GM19025 (cell line): ENCODE results near the gene VSTM5.
"Not testable (repeated sequence)": the region's sequence is repeated elsewhere in the genome, so short reads cannot be mapped to it uniquely, and the experiment has no call there.

Experiments used
- ATAC-seq: cut with Tn5 transposase; IDR thresholded peaks from one replicate; pipeline ENCODE4 v1.9.1; 2021; ENCODE audit warnings: mild to moderate bottlenecking, low read depth, moderate library complexity; ENCODE audit not compliant: unreplicated experiment

Gene VSTM5, protein sequence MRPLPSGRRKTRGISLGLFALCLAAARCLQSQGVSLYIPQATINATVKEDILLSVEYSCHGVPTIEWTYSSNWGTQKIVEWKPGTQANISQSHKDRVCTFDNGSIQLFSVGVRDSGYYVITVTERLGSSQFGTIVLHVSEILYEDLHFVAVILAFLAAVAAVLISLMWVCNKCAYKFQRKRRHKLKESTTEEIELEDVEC

DNA sequence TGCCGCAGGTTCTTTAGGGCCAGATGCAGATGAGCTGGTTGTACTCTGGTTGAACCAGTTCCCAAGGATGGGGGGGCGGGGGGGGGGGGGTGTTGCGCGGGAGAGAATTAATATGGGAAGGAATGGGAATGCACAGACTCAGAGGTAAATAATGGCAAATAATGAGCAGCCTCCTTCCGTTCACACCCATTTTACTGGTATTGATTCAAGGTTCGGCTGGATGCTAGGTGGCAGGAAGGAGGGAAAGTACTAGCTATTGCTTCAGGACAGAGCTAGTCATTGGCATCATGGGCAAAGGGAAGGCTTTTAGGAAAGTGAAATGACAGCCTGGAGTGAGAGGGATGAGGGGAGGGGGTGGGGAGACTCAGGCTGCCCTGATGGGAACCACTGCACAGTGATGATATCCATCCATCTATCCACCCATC is at the start of gene VSTM5:
VSTM5 (minus strand) TSS at position 25 of the 425 bp plus-strand sequence. CDS start 116 bp downstream, outside the sequence.
- no peak for ATAC-seq

DNA sequence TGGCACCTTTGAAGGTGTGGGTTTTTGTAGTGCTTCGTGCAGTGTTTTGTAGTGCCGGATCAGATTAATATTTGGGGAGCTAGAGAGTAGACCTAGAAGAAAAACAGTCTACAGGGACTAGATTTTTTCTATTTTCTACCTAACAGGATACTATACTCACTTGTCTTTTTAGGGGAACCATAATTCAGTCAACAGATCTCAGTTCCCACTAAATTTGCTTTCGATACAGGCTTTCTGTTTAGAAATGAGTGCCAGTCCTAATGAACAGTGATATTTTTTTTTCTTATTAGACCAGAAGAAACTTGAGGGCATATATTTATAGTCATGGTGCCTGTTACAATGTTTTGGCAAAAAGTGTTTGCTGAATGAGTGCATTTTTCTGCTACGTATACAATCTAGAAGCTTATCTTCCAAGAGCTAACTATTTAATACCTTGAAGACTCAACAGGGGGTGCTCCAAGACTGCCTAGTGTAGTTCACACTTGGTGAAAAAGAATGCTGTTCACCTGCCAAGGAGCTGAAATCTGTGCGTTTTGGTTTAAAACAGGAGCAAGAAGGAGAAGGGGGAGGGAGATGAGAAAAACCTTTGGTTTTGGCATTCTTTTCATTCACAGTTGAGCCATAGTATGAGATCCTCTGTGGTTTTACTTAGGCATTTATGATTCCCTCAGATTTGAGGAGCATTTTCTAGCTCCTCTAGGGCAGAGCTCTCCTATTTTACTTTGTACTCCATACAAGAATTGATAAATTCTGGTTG is 44.9 kb upstream of the VSTM5 start:
- no peak for ATAC-seq

DNA sequence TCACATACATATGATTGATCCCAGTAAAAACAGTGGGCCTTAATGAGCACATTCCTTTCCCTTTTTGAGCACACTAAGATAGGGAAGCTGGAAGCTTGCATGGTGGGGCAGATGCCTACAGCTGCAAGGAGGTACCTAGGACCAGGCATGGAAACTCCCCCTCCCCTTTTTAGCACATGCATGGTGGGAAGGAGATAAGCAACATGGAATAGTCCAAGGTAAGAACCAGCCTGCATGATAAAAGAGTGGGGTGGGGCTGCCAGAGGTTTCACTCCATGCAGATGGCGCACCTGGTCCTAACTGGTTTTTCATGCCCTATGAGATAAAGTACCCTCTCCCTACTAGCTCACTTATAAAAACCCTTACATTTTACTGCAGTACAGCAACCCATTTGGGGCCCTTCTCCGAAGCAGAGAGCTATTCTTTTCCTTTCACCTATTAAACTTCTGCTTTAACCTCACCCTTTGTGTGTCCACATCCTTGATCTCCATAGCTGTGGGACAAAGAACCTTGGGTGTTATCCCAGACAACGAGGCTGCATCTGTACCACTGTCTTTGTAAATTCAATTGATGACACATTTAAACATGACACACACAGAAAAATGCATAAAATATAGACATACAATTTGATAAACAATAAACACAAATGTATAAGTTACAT is 40.1 kb upstream of the VSTM5 start:
- no peak for ATAC-seq

DNA sequence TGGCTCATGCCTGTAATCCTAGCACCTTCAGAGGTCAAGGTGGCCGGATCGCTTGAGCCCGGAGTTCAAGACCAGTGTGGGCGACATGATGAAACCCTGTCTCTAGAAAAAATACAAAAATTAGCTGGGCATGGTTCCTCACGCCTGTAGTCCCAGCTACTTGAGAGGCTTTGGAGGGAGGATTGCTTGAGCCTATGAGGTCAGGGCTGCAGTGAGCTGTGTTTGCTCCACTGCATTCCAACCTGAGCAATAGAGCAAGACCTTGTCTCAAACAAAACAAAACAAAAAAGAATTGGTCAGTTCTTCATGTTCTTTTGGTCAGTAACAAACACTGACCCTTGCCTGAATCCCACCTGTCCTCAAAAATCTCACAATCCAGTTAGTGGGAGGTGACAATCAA is 36.7 kb upstream of the VSTM5 start:
- no peak for ATAC-seq

DNA sequence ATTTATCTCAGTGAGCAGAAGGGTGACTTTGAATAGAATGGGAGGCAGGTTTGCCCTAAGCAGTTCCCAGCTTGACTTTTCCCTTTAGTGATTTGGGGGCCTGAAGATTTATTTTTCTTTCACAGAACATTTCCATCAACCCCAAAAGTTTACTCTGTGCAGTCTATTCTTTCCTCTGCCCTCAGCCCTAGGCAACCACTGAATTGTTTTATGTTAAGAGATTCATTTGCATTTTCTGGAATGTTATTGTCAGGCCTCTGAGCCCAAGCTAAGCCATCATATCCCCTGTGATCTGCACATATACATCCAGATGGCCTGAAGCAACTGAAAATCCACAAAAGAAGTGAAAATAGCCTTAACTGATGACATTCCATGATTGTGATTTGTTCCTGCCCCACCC is 28.7 kb upstream of the VSTM5 start:
- ATAC-seq = not testable (repeated sequence)

DNA sequence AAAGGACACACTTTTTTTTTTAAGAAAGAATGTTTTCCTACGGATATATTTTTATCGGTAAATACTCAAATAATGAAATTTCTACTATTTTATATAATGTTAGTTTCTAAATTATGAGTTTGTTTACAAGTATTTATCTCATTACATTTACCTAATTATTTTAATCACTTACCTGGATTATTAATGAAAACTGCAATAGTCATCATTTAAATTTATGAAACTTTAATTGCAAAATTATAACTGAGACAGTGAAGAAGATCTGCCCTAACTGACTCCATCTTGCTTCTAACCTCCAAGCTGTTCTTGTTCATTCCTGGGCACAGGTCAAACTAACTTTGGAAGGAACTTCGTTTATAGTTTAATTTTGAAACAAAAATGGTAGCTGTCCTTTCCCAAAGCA is 25.2 kb upstream of the VSTM5 start:
- no peak for ATAC-seq

DNA sequence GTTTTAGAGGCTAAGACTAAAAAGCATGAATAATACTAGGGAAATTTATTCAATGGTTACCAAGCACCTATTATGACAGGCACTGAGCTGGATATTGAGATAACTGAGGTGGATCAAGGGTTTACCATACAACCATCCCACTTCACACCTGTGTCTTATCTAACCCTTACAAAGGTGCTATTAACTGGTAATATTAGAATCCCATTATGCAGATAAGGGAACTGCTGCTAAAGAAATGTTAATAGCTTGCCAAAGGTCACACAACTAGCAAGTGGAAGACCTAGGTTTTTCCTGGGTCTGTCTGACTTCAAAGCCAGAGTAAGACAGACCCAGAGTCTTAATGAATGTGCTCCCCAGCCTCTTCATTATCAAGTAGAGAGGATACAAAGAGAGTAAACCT is 21.1 kb upstream of the VSTM5 start:
- ATAC-seq = no peak

DNA sequence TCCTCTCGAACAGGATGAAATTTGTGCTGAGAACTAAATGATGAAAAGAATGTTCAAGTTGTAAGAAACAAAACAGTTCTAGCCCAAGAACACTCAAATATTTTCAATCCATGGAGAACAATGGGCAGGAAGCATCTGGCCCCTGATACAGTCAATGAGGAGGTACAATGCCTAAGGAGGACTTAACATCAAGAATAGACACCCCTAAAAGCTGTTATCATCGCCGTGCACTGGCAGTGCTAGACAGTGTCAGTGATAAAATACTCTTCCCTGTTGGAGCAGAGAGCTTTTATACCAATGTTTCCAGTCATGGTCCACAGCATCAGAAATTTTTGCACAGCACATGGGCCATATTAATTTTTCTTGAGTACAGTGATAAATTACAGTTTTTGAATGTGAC is 20.2 kb upstream of the VSTM5 start:
- no peak for ATAC-seq

DNA sequence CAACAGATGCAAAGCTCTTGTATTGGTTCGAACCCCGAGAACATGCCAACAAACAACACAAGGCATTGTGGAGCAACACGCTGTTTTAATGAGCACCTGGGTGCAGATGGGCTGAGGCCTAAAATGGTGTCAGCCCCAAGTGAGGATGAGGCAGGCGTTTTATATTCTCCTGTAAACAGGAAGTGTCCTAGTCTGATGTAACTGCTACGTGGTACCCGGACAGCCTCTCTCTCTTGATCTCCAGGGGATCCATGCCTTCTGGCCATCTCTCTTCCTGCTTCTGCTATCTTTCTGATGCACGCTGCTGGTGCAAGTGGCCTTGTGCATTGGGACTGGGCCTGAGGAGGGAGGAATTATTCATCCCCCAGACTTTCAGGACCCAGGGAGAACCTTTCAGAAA is 19.4 kb upstream of the VSTM5 start:
- no peak for ATAC-seq

DNA sequence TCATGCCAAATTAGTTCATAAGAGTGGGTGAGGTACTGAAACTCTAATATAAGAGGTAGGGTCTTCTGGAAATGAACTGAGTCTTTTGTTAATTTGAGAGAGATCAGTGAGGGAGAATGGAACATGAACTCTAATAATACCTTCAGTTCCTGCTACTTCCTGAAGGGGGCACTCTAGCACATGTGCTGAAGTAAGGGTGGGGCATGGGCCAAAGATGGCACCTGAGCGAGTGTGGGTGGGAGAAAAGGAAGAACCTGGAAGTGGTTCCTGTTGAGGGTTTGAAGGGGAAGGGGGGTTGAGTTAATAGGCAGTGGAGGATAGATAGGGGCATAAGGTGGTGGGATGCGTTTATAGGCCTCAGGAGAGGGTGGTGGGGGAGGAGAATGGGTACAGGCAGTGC is 18.0 kb upstream of the VSTM5 start:
- not testable (repeated sequence) for ATAC-seq

DNA sequence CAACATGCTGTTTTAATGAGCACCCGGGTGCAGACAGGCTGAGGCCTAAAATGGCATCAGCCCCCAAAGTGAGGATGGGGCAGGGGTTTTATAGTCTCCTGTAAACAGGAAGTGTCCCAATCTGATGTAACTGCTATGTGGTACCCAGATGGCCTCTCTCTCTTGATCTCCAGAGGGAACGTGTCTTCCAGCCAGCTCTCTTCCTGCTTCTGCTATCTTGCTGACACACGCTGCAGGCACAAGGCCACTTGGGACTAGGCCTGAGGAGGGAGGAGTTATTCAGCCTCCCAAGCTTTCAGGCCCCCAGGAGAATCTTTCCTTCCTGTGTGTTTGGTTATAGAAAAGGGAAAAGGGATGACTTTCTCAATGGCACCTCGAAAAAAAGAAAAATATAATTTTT is 11.4 kb upstream of the VSTM5 start:
- ATAC-seq = no peak

DNA sequence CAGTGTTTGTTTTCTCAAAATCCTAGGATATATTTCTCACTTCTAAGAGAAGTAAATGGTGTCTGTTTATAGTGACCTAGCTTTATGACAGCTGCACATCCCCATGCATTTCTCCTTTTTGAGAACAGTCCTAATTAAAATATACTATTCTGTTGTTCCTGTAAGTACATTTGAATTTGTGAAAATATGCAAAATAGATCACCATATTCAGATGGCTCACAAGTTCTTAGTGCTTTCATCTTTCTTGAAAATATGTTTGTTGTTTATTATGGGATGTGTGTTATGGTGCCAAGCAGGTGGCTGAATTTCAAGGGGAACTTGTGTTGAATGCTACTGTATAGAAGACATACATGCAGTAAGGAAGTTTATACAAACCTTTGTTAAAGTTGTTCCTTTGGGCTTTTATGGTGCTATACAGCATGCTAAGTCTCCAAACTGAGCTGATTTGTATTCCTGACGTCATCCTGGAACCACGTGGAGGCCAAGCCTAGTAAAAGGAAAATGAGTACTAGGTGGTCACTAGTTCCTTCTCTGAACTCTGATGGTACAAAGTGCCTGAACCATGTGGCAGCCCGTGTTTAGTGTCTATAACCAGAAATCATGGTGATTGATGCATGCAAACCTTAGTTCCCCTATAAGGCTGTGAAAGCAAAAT is 7.8 kb upstream of the VSTM5 start:
- no peak for ATAC-seq

DNA sequence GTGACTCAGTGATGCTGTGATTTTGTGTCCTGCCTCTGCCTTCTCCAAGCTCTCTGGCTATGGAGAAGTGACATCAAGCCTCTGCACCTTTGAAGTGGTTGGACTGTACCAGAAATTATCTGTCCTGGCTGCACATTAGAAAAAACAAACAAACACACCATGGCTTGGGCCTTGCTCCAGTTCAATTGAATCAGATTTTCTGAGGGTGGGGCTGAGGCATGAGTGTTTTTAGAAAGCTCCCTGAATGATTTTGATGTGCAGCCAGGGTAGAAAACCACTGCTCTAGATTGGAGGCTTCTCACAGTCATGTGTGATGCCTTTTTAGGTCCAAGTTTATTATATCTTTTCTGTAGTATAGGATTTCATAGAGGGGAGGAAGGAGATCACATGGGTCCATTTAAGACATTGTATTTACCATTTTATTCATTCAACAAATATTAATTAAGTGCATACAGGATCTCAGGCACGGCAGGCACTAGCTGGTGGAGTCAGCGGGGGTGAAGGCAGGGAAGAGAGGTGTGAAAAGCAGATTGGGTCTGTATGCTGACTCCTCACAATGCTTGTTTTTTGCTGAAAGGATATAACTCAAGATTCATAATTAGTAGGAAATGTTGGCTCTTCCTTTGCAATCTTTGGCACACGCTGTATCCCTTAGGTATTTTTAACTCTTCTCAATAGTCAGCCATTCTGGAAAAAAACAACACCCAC is 7.1 kb upstream of the VSTM5 start:
- no peak for ATAC-seq

DNA sequence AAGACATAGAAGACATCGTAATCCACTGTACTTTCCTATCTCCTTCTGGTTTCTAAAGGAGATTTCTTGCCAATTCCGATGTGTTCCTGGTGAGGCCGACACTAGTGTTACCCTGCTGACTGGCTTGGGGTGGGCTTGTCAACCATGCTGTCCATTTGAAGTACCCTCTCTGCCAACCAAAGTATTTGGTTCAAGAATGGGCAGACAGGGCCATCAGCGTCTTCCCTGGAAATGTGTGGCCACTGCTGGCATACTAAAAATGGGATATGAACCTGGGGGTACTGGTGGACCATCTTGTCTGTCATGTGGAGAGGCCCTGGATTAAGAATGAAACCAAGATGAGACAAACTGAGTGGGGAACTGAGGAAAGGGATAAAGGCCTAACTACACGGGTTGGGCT is 1.8 kb upstream of the VSTM5 start:
- no peak for ATAC-seq

DNA sequence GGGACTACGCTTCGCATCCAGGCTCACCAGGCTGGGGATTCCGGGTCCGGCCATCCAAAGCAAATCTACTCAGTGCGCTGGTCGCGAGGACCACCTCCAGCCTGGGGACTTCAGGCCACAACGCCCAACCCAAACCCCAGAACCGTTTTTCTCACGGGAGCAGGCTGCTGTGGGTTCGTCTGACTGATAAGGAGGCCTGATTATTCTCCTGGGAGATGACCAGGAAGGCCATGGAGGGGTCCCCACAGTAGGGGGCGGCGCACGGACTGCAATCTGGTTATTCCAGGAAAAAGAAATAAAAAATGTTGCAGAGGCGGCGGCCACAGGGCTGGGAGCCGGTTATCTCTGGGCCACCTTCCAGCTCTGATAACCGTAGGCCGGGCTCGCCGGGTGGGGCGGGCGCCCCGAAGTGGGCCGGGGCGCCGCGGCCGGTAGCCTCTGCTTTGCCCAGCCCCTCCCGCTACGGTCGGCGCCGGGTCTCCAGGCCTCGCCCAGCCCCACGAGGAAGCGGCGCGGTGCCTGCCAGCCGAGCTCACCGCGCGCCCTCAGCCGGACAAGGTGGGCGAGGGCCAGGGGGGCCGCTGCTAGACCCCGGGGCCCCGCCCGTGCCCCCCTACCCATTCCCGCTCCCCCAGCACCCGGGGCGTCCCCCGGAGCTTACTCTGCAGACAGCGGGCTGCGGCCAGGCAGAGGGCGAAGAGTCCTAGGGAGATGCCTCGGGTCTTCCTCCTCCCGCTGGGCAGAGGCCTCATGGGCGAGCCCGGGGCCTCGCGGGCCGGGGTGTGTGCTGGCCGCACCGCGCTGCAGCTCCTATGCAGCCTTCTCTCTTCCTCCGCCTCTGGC is 446 bp downstream of the VSTM5 start:
- no peak for ATAC-seq

DNA sequence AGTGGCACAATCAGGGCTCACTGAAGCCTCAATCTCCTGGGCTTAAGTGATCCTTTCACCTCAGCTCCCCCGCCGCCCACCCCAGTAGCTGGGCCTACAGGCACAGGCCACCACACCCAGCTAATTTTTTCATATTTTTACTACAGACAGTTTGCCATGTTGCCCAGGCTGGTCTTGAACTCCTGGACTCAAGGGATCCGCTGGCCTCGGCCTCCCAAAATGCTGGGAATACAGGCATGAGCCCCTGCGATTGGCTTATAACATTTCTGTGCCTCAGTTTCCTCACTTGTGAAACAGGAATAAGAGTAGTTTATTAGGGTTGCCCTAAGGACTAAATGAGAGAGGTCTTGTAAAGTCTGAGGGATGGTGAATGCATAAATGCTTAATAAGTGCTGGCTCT is 1.2 kb downstream of the VSTM5 start:
- ATAC-seq = no peak

DNA sequence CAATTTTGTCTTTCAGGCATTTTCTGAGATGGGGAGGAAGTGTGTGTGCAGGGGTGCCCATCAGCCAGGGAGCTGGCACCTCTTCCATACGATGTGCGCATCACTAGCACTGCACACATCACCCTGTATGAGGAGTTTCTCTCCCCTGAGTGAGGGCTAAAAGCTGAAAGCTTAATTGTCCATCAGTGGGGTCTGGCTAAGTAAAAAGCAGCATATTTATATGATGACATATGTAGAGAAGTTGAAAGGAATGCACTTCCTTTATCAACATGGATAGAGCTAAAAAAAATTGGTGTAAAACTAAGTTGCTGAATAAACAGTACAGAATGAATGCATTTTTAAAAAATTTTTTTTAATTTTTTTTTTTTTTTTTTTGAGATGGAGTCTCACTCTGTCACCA is 4.0 kb downstream of the VSTM5 start:
- ATAC-seq = no peak

DNA sequence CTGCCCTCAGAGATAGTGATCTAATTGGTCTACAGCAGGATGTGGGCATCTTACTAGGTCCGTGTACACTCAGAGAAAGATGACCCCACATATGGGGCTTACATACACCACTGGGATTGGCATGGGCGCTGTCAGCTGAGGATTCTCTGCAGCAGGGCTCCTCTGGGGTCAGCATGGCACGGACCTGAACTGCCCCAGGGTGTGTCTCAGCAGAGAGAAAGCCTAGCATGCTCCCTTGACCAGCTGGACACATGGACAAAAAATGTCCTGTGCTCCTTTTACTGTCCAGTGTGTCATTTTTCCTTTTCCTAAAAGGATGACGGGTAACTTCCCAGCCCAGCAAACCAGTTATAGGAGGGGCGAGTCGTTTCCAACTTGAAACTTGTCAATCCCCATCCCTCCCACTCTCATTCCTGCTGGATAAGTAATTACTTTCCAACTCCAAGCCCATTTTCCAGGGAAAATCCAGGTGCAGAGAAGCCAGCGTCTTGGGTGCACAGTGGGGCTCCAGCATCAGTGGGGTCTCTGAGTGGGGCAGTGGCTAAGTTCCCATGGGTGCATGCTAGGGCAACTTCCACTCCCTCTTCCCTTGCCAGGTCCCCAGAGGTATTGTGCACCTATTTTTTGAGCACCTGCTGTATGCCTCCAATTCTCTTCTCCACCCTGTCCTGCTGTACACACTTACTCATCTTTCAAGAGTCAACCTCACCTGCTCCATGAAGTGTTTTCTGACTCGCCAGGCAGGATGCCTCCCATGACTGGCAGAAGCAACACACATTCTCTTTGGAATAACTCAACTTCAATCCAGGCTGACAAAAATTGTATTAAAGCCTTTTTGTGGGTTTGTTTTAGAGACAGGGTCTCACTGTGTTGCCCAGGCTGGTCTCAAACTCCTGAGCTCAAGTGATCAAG is 5.0 kb downstream of the VSTM5 start:
- no peak for ATAC-seq

DNA sequence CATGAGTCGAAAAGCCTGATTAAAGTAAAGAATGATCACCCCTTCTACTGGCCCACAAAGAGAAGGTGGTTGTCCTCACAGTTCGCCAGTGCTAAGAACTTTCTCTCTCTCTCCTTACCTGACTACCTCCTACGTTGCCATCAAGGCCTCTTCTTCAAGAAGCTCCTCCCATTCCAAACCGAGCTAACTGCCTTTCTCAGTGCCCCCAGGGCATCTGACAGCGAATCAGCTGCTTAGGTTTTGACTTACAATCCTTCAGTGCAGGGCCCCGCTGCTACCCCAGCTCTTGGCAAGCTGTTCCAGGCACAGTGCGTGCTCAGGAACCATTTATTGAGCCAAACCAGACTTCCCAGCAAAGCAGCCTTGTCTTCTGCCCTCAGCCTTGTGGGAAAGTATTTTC is 5.8 kb downstream of the VSTM5 start:
- ATAC-seq = no peak
